Measurements from ENCODE around the gene PF4V1.

Gene PF4V1

DNA sequence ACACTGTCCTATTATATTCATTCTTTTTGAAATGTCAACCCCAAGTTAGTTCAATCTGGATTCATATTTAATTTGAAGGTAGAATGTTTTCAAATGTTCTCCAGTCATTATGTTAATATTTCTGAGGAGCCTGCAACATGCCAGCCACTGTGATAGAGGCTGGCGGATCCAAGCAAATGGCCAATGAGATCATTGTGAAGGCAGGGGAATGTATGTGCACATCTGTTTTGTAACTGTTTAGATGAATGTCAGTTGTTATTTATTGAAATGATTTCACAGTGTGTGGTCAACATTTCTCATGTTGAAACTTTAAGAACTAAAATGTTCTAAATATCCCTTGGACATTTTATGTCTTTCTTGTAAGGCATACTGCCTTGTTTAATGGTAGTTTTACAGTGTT is 17.7 kb downstream of the PF4V1 start:
- Histone ChIP-seq H3K4me3 (ENCODE audit: low read depth, low read length) (no peak overlapping the region), H3K27ac (ENCODE audit: low read depth, low read length) (no peak overlapping the region), H3K4me1 (ENCODE audit: control insufficient read depth, insufficient read depth, low read length) (peaks cover 11% of the 10 kb centered on the region; the same call in 1 of the 2 replicates), H3K9ac (ENCODE audit: low read length) (no peak overlapping the region), H3K9me3 (ENCODE audit: control insufficient read depth, insufficient read depth, low read depth, low read length) (no peaks in the 10 kb centered on the region), H3K27me3 (ENCODE audit: control insufficient read depth, insufficient read depth, low read length) (peaks cover 29% of the 10 kb centered on the region), H3K36me3 (ENCODE audit: control insufficient read depth, insufficient read depth, low read length) (no peaks in the 10 kb centered on the region)

DNA sequence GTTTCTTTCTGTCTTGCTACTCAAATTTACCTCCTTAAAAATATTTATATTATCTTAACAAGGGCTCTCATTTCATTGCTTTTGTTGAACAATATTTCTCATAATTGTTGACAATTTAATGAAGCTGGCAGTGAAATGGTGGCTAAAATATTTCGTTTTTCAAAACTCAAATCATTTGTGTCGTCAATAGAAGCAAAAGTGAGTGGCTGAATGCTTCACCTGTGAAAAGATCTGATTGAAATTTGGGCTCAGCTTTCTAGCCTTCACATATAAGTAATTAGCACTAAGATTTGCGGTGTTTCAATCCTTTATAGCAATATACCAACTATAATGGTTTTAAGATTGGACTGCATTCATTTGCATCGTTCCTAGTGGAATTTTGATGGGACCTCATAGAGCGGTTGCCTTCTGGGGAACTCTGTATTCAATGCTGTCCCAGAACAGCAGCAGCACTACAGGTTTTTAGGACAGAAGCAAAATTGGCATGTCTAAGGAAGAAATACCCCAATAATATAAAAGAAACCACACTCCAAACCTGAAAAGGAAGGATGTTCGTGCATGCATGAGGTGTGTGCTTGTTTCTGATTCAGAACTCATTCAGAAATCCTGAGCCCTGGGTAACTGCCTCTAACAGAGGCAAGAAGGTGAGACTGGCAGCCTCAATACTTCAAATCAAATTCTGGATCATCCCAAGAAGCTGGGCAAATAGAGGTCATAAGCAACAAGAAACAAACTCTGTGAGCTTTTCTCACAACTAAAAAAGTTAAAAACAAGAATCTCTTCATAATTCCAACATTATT is 18.6 kb downstream of the PF4V1 start:
- H3K4me3 ChIP-seq (ENCODE audit: low read depth, low read length) = no peak overlapping the region
- H3K36me3 ChIP-seq (ENCODE audit: control insufficient read depth, insufficient read depth, low read length) = no peaks in the 10 kb centered on the region
- no peak overlapping the region for H3K9ac ChIP-seq (ENCODE audit: low read length)
- peaks cover 29% of the 10 kb centered on the region for H3K27me3 ChIP-seq (ENCODE audit: control insufficient read depth, insufficient read depth, low read length)
- no peak overlapping the region for H3K27ac ChIP-seq (ENCODE audit: low read depth, low read length)
- no peaks in the 10 kb centered on the region for H3K9me3 ChIP-seq (ENCODE audit: control insufficient read depth, insufficient read depth, low read depth, low read length)
- H3K4me1 ChIP-seq (ENCODE audit: control insufficient read depth, insufficient read depth, low read length) = peaks cover 11% of the 10 kb centered on the region; the same call in 1 of the 2 replicates

DNA sequence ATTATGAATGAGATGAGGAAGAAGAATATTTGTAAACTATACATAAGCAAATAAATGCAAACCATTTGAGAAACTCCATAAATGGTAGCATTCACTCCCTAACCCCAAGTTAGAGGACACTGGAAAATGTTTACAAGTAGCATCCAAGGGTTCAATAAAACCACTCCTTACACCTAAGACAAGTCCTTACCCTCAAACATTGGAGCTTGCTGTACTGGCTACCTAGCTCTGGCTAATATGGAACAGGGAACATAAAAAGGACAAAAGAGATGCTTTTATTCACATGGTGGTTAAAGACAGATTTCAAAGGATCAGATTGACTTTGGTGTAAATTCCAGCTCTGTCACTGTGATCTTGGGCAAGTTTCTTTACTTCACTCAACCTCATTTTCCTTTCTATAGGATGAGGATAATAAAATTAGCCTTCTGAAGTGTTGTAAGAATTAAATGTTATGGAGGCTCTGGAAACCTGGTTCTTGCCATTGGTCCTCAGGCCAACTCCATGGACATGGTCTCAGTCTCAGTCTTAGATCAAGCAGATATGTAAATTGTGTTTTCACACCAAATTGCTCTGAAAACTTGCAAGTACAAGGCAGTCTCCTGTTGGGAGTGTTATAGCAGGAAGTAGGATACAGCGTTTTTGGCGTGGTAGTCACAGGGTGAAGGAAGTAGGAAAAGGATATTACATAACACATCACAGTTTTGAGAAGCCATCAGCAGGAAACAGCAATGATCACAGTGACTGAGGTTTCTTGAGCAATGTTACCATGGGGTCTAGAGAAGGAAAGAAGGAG is 19.4 kb downstream of the PF4V1 start:
- no peaks in the 10 kb centered on the region for H3K36me3 ChIP-seq (ENCODE audit: control insufficient read depth, insufficient read depth, low read length)
- H3K27ac ChIP-seq (ENCODE audit: low read depth, low read length) = no peak overlapping the region
- H3K4me1 ChIP-seq (ENCODE audit: control insufficient read depth, insufficient read depth, low read length) = peaks cover 11% of the 10 kb centered on the region; the same call in 1 of the 2 replicates
- peaks cover 29% of the 10 kb centered on the region for H3K27me3 ChIP-seq (ENCODE audit: control insufficient read depth, insufficient read depth, low read length)
- no peaks in the 10 kb centered on the region for H3K9me3 ChIP-seq (ENCODE audit: control insufficient read depth, insufficient read depth, low read depth, low read length)
- H3K4me3 ChIP-seq (ENCODE audit: low read depth, low read length) = no peak overlapping the region
- no peak overlapping the region for H3K9ac ChIP-seq (ENCODE audit: low read length)

DNA sequence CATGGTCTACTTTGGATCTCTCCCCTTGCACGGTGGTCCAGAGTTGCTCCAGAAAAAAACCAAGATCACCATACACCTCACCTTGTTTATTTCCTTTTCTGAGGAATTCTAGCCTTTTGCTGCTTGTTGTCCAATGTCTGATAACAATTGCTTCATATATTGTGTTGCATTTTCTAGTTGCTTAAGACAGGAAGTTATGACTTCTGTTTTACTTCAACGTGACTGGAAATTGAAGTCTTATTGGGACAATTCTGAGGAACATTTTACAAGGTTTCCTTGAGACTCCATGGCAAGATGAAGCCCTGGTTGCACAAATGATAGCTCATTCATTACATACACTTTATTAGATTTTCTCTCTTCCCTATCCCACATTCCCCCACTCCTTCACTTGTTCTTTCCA is 21.3 kb downstream of the PF4V1 start:
- Histone ChIP-seq H3K9me3 (ENCODE audit: control insufficient read depth, insufficient read depth, low read depth, low read length) (no peaks in the 10 kb centered on the region), H3K4me1 (ENCODE audit: control insufficient read depth, insufficient read depth, low read length) (peaks cover 5% of the 10 kb centered on the region; the same call in 1 of the 2 replicates), H3K9ac (ENCODE audit: low read length) (no peak overlapping the region), H3K4me3 (ENCODE audit: low read depth, low read length) (no peak overlapping the region), H3K36me3 (ENCODE audit: control insufficient read depth, insufficient read depth, low read length) (no peaks in the 10 kb centered on the region), H3K27ac (ENCODE audit: low read depth, low read length) (no peak overlapping the region), H3K27me3 (ENCODE audit: control insufficient read depth, insufficient read depth, low read length) (peaks cover 12% of the 10 kb centered on the region)

DNA sequence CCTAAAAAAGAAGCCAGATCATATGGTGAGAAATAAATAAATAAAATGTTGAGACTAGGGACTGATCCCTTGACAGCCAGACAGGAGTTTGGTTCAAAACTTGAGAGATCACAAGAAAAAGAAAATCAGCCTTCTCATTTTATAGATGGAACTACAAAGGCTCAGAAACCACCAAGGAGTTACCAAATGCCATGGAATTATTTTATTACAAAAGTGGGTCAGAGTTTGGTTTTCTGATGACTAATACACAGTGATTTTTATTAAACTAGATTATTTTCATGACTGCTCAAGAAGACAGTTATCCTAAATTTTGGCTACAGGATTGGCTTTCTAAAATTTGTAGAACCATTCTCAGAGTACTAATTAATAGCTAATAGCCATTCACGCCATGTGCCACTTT is 22.3 kb downstream of the PF4V1 start:
- H3K9ac ChIP-seq (ENCODE audit: low read length) = no peak overlapping the region
- no peaks in the 10 kb centered on the region for H3K9me3 ChIP-seq (ENCODE audit: control insufficient read depth, insufficient read depth, low read depth, low read length)
- peaks cover 1% of the 10 kb centered on the region for H3K27me3 ChIP-seq (ENCODE audit: control insufficient read depth, insufficient read depth, low read length)
- H3K36me3 ChIP-seq (ENCODE audit: control insufficient read depth, insufficient read depth, low read length) = no peaks in the 10 kb centered on the region
- no peak overlapping the region for H3K4me3 ChIP-seq (ENCODE audit: low read depth, low read length)
- no peak overlapping the region for H3K27ac ChIP-seq (ENCODE audit: low read depth, low read length)
- H3K4me1 ChIP-seq (ENCODE audit: control insufficient read depth, insufficient read depth, low read length) = 0 out of 2 replicates have a peak, but pooled peaks cover under 1% of the 10 kb centered on the region

DNA sequence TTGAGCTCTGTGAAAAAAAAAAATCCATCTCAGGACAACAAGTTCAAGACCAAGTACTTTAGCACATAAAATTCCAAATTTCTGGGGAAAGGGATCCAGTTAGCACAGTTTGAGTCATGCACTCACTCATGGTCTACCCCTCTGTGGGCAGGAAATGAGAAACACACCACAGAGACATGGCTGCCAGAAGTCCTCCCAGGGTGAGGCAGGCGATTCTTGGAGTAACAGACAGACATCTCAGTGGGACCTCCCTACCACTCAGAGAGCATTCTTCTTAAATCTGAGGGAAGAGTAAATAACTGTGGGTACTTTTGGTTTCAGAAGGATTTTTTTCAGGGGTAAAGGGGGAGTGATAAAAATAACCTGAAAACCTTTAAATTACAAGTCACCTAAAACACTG is 30.2 kb downstream of the PF4V1 start:
- Histone ChIP-seq H3K9me3 (ENCODE audit: control insufficient read depth, insufficient read depth, low read depth, low read length) (no peaks in the 10 kb centered on the region), H3K36me3 (ENCODE audit: control insufficient read depth, insufficient read depth, low read length) (no peaks in the 10 kb centered on the region), H3K4me3 (ENCODE audit: low read depth, low read length) (no peak overlapping the region), H3K27me3 (ENCODE audit: control insufficient read depth, insufficient read depth, low read length) (no peaks in the 10 kb centered on the region), H3K4me1 (ENCODE audit: control insufficient read depth, insufficient read depth, low read length) (no peaks in the 10 kb centered on the region), H3K27ac (ENCODE audit: low read depth, low read length) (no peak overlapping the region), H3K9ac (ENCODE audit: low read length) (no peak overlapping the region)

DNA sequence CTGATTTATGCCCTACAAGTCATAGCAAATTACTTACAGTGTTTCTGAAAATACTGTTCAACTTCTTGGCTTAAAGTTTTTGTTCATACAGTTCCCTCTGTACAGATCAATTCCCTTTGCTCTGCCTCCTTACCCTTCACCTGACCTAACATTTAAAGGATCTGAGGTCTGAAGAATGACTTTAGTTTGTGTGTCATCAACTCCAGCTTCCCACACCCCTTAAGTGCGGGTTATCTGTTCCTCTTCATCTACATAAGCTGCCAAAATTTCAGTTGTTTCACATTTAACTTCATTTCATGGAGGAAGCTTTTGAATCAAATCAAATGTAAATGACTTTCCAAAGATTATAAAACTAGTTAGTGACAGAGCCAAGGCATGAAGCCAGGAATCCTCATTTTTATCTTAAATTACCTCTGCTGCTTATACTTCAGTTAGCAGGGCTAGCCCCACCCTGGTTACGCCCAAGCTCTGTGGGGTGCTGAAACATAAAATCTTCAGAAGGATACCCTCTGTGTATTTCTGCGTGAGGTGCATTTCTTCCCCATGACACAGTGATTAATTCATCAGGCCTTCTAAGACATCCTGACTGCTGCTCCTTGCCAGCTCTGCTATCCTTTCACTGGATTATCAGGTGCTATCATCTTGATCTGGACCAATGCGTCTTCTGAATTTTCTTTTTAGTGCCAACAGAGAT is 32.6 kb downstream of the PF4V1 start:
- Histone ChIP-seq H3K9me3 (ENCODE audit: control insufficient read depth, insufficient read depth, low read depth, low read length) (no peaks in the 10 kb centered on the region), H3K9ac (ENCODE audit: low read length) (no peak overlapping the region), H3K27ac (ENCODE audit: low read depth, low read length) (no peak overlapping the region), H3K4me3 (ENCODE audit: low read depth, low read length) (no peak overlapping the region), H3K27me3 (ENCODE audit: control insufficient read depth, insufficient read depth, low read length) (no peaks in the 10 kb centered on the region), H3K36me3 (ENCODE audit: control insufficient read depth, insufficient read depth, low read length) (no peaks in the 10 kb centered on the region), H3K4me1 (ENCODE audit: control insufficient read depth, insufficient read depth, low read length) (no peaks in the 10 kb centered on the region)

DNA sequence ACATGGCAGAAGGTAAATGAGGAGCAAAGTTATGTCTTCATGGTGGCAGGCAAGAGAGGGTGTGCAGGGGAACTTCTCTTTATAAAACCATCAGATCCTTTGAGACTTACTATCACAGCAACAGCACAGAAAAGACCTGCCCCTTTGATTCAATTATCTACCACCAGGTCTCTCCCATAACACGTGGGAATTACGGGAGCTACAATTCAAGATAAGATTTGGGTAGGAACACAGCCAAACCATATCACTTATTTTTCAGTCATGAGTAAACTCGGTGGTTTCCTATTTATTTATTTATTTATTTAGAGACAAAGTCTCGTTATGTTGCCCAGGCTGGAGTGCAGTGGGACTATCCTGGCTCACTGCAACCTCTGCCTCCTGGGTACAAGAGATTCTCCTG is 38.2 kb downstream of the PF4V1 start:
- Histone ChIP-seq H3K4me1 (ENCODE audit: control insufficient read depth, insufficient read depth, low read length) (no peaks in the 10 kb centered on the region), H3K4me3 (ENCODE audit: low read depth, low read length) (no peak overlapping the region), H3K27me3 (ENCODE audit: control insufficient read depth, insufficient read depth, low read length) (no peaks in the 10 kb centered on the region), H3K27ac (ENCODE audit: low read depth, low read length) (no peak overlapping the region), H3K36me3 (ENCODE audit: control insufficient read depth, insufficient read depth, low read length) (no peaks in the 10 kb centered on the region), H3K9ac (ENCODE audit: low read length) (no peak overlapping the region), H3K9me3 (ENCODE audit: control insufficient read depth, insufficient read depth, low read depth, low read length) (no peaks in the 10 kb centered on the region)

DNA sequence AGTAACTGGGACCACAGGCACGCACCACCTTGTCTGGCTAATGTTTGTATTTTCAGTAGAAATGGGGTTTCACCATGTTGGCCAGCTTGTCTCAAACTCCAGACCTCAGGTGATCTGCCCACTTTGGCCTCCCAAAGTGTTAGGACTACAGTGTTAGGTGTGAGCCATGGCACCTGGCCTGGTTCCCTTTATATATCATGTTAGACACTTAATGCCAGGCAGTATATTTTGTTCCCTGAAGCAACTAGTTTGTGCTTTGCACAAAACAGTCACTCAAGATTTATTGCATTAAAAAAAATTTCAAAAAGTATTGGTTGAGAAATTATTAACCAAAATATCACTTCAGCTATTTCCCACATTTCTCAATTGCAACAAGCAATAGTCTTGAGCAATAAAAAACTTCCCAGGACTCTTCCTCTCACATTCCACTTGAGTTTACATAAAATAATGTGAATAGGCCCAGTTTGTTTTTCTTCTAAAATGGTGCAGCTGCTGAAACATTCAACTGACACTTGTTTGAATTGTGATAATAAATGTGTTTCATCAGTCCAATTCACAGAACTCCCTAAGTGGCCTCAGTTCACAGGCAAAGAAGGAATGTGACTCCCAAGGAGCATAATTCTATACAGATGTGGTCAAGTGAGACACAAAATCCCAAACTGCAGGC is 38.8 kb downstream of the PF4V1 start:
- Histone ChIP-seq H3K4me3 (ENCODE audit: low read depth, low read length) (no peak overlapping the region), H3K36me3 (ENCODE audit: control insufficient read depth, insufficient read depth, low read length) (no peaks in the 10 kb centered on the region), H3K4me1 (ENCODE audit: control insufficient read depth, insufficient read depth, low read length) (no peaks in the 10 kb centered on the region), H3K27me3 (ENCODE audit: control insufficient read depth, insufficient read depth, low read length) (no peaks in the 10 kb centered on the region), H3K27ac (ENCODE audit: low read depth, low read length) (no peak overlapping the region), H3K9me3 (ENCODE audit: control insufficient read depth, insufficient read depth, low read depth, low read length) (no peaks in the 10 kb centered on the region), H3K9ac (ENCODE audit: low read length) (no peak overlapping the region)

DNA sequence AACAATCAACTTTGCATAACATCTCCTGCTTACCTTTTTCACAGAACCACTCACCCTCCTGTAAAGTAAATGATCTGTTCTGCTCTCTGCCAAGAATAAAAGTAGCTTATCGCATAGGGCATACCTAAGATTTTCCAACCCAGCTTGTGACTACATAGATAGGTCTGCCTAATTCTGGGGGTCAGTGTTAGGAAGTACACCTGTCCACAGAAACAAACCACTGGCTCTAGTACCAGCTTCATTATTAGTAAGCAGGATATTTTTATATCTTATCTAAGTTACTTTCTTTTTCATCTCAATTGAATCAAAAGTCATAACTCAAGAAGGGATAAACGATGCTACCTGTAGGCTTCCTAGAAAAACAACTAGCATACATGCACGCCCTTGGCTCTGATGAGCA is 39.9 kb downstream of the PF4V1 start:
- no peaks in the 10 kb centered on the region for H3K27me3 ChIP-seq (ENCODE audit: control insufficient read depth, insufficient read depth, low read length)
- no peak overlapping the region for H3K4me3 ChIP-seq (ENCODE audit: low read depth, low read length)
- no peak overlapping the region for H3K9ac ChIP-seq (ENCODE audit: low read length)
- no peak overlapping the region for H3K27ac ChIP-seq (ENCODE audit: low read depth, low read length)
- no peaks in the 10 kb centered on the region for H3K4me1 ChIP-seq (ENCODE audit: control insufficient read depth, insufficient read depth, low read length)
- H3K9me3 ChIP-seq (ENCODE audit: control insufficient read depth, insufficient read depth, low read depth, low read length) = no peaks in the 10 kb centered on the region
- H3K36me3 ChIP-seq (ENCODE audit: control insufficient read depth, insufficient read depth, low read length) = no peaks in the 10 kb centered on the region
